SK-N-SH (cell line): ENCODE measurements around the gene SCYL1.

Source experiments
- EP300 ChIP-seq, 2 experiments: IDR thresholded peaks; 2 replicates each; pipeline versions ENCODE4 v1.4.0 to v1.6.1; 2012; ENCODE audit warnings: borderline replicate concordance in 1 of 2, low read depth in 1 of 2, low read length in 1 of 2
- EZH2phosphoT487 ChIP-seq: fragments of 200-600 bp; sonication (generic); IDR thresholded peaks from 2 replicates; pipeline ENCODE4 v1.6.1; 2017; ENCODE audit warnings: low read depth, mixed run types, mild to moderate bottlenecking, antibody characterized with exemption, moderate library complexity, borderline replicate concordance
- MAX ChIP-seq: IDR thresholded peaks from 2 replicates; pipeline ENCODE4 v1.4.0; 2012; ENCODE audit warnings: low read depth
- POLR2AphosphoS5 ChIP-seq: IDR thresholded peaks from 2 replicates; pipeline ENCODE4 v1.6.1; 2012; ENCODE audit warnings: low read depth, low read length
- RFX5 ChIP-seq: IDR thresholded peaks from 2 replicates; pipeline ENCODE4 v1.6.1; 2012; ENCODE audit warnings: mild to moderate bottlenecking, improper control_type of control experiment, low read length
- SIN3A ChIP-seq: IDR thresholded peaks from 2 replicates; pipeline ENCODE4 v1.6.1; 2012; ENCODE audit warnings: low read depth, mild to moderate bottlenecking, low read length, moderate library complexity, borderline replicate concordance
- USF2 ChIP-seq: fragments of 150-350 bp; IDR thresholded peaks from 2 replicates; pipeline ENCODE4 v1.6.1; 2017; ENCODE audit warnings: antibody characterized with exemption, low read length, low read depth, borderline replicate concordance
- TF ChIP-seq, protein P1 (sequence below): IDR thresholded peaks from 2 replicates; pipeline ENCODE4 v1.6.1; 2012; ENCODE audit warnings: mild to moderate bottlenecking, low read depth, low read length, moderate library complexity
- TF ChIP-seq, protein P2 (sequence below): fragments of 200-600 bp; sonication (generic); IDR thresholded peaks from 2 replicates; pipeline ENCODE4 v1.6.1; 2017; ENCODE audit warnings: antibody characterized with exemption, mild to moderate bottlenecking, moderate library complexity
- TF ChIP-seq, protein P3 (sequence below): IDR thresholded peaks from 2 replicates; pipeline ENCODE4 v1.4.0; 2012; ENCODE audit warnings: low read depth, borderline replicate concordance

GRCh38 chr11:65498977-65499712 is 25.7 kb upstream of the SCYL1 start, which contains the start of gene MALAT1:
- TF ChIP-seq USF2 (no peak), SIN3A (peak; percentile 99), EZH2phosphoT487 (0 out of 2 replicates have a peak, but pooled peaks have one; percentile 67), EP300 (IDR thresholded peaks at IDR 0.05; ENCODE audit: borderline replicate concordance in 1 of 2, low read depth in 1 of 2, low read length in 1 of 2) (peak; percentile 66 to 82; a peak in 2 of 4 replicates), RFX5 (no peak), POLR2AphosphoS5 (peak; percentile 100), MAX (peak; percentile 80)
- TF ChIP-seq, protein P1, sequence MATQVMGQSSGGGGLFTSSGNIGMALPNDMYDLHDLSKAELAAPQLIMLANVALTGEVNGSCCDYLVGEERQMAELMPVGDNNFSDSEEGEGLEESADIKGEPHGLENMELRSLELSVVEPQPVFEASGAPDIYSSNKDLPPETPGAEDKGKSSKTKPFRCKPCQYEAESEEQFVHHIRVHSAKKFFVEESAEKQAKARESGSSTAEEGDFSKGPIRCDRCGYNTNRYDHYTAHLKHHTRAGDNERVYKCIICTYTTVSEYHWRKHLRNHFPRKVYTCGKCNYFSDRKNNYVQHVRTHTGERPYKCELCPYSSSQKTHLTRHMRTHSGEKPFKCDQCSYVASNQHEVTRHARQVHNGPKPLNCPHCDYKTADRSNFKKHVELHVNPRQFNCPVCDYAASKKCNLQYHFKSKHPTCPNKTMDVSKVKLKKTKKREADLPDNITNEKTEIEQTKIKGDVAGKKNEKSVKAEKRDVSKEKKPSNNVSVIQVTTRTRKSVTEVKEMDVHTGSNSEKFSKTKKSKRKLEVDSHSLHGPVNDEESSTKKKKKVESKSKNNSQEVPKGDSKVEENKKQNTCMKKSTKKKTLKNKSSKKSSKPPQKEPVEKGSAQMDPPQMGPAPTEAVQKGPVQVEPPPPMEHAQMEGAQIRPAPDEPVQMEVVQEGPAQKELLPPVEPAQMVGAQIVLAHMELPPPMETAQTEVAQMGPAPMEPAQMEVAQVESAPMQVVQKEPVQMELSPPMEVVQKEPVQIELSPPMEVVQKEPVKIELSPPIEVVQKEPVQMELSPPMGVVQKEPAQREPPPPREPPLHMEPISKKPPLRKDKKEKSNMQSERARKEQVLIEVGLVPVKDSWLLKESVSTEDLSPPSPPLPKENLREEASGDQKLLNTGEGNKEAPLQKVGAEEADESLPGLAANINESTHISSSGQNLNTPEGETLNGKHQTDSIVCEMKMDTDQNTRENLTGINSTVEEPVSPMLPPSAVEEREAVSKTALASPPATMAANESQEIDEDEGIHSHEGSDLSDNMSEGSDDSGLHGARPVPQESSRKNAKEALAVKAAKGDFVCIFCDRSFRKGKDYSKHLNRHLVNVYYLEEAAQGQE: peak; percentile 90
- TF ChIP-seq, protein P2, sequence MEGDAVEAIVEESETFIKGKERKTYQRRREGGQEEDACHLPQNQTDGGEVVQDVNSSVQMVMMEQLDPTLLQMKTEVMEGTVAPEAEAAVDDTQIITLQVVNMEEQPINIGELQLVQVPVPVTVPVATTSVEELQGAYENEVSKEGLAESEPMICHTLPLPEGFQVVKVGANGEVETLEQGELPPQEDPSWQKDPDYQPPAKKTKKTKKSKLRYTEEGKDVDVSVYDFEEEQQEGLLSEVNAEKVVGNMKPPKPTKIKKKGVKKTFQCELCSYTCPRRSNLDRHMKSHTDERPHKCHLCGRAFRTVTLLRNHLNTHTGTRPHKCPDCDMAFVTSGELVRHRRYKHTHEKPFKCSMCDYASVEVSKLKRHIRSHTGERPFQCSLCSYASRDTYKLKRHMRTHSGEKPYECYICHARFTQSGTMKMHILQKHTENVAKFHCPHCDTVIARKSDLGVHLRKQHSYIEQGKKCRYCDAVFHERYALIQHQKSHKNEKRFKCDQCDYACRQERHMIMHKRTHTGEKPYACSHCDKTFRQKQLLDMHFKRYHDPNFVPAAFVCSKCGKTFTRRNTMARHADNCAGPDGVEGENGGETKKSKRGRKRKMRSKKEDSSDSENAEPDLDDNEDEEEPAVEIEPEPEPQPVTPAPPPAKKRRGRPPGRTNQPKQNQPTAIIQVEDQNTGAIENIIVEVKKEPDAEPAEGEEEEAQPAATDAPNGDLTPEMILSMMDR: 0 out of 2 replicates have a peak, but pooled peaks have one; percentile 6
- TF ChIP-seq, protein P3, sequence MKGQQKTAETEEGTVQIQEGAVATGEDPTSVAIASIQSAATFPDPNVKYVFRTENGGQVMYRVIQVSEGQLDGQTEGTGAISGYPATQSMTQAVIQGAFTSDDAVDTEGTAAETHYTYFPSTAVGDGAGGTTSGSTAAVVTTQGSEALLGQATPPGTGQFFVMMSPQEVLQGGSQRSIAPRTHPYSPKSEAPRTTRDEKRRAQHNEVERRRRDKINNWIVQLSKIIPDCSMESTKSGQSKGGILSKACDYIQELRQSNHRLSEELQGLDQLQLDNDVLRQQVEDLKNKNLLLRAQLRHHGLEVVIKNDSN: no peak
